ENCODE measurements around the gene CYTL1.

Gene CYTL1

DNA sequence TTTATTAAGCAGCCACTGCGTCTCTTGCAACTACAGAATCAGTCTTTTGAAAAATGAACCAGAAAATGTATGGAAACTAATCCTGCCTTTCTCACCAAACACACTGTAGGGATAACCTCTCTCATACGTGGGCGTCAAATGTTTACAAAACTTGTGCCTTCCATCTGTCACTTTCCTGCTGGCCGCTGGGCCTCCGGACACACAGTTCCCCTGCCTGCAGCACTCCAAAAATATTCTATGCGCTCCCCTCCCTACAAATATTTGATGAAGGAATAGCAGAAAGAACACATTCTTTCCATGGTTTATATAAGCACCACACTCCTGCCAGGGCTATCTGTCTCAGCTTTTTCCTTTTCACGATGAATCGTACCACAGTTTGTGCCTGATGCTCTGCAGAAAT is 14.9 kb upstream of the CYTL1 start:
- TF ChIP-seq, protein P1, sequence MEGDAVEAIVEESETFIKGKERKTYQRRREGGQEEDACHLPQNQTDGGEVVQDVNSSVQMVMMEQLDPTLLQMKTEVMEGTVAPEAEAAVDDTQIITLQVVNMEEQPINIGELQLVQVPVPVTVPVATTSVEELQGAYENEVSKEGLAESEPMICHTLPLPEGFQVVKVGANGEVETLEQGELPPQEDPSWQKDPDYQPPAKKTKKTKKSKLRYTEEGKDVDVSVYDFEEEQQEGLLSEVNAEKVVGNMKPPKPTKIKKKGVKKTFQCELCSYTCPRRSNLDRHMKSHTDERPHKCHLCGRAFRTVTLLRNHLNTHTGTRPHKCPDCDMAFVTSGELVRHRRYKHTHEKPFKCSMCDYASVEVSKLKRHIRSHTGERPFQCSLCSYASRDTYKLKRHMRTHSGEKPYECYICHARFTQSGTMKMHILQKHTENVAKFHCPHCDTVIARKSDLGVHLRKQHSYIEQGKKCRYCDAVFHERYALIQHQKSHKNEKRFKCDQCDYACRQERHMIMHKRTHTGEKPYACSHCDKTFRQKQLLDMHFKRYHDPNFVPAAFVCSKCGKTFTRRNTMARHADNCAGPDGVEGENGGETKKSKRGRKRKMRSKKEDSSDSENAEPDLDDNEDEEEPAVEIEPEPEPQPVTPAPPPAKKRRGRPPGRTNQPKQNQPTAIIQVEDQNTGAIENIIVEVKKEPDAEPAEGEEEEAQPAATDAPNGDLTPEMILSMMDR (IDR thresholded peaks at IDR 0.05; ENCODE audit: low read depth, low read length), result no peak
- H3K4me3 ChIP-seq (ENCODE audit: low read depth, low read length), result no peak overlapping the region
- in situ Hi-C loops (cut with HindIII; ENCODE audit: low sequenced_read_pairs), result no loop called here
- DNase-seq (ENCODE audit: low read depth, low spot score), result no peak

DNA sequence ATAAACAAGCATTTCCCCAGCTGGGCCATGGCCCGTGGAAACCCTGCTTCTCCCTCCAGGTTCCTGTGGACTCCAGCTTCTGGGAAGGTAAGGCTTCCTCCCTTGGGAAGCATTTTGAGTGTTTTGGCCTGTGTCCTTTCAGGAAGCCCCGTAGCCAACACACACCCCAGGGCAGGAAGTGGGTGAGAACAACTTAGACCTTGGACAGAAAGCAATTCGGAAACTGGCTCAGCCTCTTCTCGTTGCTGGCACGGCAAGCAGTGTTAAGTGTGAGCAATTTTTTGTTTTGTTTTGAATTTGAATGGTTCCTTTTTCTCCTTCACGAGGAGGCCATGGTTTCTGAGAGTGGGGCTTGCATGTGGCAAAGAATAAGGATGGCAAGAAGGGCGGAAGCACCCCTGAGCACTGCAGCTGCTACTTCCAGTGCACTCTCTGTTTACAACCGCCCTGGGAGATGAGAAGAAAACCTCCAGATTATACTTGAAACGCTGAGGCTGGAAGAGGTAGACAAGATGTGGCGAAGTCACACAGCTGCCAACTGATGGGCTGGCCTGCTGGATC is 14.1 kb upstream of the CYTL1 start:
- DNase-seq (ENCODE audit: low read depth, low spot score), result peak; percentile 13
- H3K4me3 ChIP-seq (ENCODE audit: low read depth, low read length), result no peak overlapping the region
- in situ Hi-C loops (cut with HindIII; ENCODE audit: low sequenced_read_pairs), result no loop called here
- TF ChIP-seq, protein P1 (IDR thresholded peaks at IDR 0.05; ENCODE audit: low read depth, low read length), result no peak

DNA sequence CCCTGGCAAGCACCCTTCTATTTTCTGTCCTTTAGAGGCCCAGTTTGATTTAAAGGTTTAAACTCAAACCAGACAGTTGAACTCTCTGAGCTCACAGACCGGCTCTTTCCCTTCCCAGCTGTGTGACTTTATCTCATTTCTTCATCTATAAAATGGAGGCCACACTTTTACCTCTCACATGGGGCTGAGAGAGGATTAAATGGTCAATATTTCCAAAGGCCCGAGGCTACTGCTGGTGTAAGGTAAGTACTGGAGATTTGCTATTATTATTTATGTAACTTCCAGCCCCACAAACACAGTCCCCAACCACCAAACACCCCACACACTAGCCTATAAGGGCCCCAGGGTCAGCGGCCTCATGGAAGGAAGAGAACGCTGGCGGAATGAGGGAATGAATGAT is 13.6 kb upstream of the CYTL1 start:
- TF ChIP-seq, protein P1 (IDR thresholded peaks at IDR 0.05; ENCODE audit: low read depth, low read length), result no peak
- in situ Hi-C loops (cut with HindIII; ENCODE audit: low sequenced_read_pairs), result no loop called here
- no peak for DNase-seq (ENCODE audit: low read depth, low spot score)
- no peak overlapping the region for H3K4me3 ChIP-seq (ENCODE audit: low read depth, low read length)

DNA sequence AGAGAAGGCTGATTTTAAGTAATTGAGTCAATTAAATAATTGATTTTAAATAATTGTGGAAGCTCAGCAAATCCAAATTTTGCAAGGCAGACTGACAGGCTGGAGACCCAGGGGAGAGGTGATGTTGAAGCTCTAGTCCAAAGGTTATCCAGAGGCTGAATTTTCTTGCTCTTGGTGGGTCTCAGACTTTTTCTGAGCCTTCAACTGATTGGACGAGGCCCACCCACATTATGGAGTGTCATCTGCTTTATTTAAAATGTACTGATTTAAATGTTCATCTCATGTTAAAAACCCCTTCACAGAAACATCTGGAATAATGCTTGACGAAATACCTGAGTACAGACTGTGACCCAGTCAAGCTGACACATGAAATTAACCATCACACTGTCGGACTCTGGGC is 11.7 kb upstream of the CYTL1 start:
- H3K4me3 ChIP-seq (ENCODE audit: low read depth, low read length), result no peak overlapping the region
- TF ChIP-seq, protein P1 (IDR thresholded peaks at IDR 0.05; ENCODE audit: low read depth, low read length), result no peak
- no peak for DNase-seq (ENCODE audit: low read depth, low spot score)
- in situ Hi-C loops (cut with HindIII; ENCODE audit: low sequenced_read_pairs), result no loop called here

DNA sequence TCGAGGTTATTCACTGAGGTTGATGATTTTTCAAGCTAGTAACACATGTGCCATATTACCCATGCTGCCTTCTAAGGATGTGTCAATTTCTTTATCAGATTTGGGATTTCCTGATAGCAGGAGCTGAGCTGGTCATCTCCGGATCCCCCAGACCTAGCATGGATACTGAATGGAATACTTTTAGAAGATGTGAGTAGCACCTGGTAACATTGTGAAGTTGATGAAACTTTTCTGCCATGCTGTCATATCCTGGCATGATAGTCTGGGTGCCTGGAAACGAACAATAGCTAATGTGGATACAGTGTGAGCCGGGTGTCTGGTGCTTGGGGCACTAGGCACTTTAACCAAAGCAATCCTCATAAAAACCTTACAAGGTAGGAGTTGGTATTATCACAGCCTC is 11.0 kb upstream of the CYTL1 start:
- in situ Hi-C loops (cut with HindIII; ENCODE audit: low sequenced_read_pairs), result no loop called here
- DNase-seq (ENCODE audit: low read depth, low spot score), result no peak
- TF ChIP-seq, protein P1 (IDR thresholded peaks at IDR 0.05; ENCODE audit: low read depth, low read length), result no peak
- no peak overlapping the region for H3K4me3 ChIP-seq (ENCODE audit: low read depth, low read length)

DNA sequence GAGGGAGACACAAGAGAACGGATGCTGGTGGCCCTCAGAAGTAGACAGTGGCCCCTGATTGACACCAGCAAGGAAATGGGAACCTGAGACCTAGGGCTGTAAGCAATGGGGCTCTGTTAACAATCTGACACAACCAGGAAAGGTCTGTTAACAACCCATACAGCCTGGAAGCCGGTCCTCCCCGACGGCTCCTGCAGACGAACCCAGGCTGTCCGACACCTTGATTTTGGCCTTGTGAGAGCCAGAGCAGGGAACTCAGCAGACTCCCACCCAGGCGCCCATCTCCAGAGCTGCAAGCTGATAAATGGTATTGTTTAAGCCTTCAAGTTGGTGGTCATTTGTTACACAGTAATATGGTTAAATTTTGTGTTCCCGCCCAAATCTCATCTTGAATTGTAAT is 10.2 kb upstream of the CYTL1 start:
- no peak for DNase-seq (ENCODE audit: low read depth, low spot score)
- H3K4me3 ChIP-seq (ENCODE audit: low read depth, low read length), result no peak overlapping the region
- in situ Hi-C loops (cut with HindIII; ENCODE audit: low sequenced_read_pairs), result no loop called here
- TF ChIP-seq, protein P1 (IDR thresholded peaks at IDR 0.05; ENCODE audit: low read depth, low read length), result no peak

DNA sequence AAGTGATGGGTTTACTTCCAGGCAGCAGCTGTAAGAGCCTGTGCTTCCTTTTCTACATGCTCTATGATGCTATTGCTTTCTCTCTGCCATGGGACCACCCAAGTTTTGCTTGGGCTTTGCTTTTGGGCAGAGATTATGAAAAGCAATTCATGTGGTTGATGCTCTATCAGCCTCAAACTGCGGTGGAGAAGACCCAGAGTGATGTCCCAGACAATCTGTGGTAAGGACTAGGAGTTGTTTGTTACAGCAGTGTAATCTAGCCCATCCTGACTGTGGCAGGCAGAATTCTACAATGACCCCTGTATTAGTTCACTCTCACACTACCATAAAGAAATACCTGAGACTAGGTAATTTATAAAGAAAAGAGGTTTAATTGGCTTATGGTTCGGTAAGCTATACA is 9.2 kb upstream of the CYTL1 start:
- in situ Hi-C loops (cut with HindIII; ENCODE audit: low sequenced_read_pairs), result no loop called here
- no peak for DNase-seq (ENCODE audit: low read depth, low spot score)
- TF ChIP-seq, protein P1 (IDR thresholded peaks at IDR 0.05; ENCODE audit: low read depth, low read length), result no peak
- H3K4me3 ChIP-seq (ENCODE audit: low read depth, low read length), result no peak overlapping the region
